Right atrium auricular region (tissue), 2 donors: ENCODE measurements around the gene BCL2A1. TPM values are rescaled to one million over a fixed set of nuclear protein-coding genes. Genes with fewer than 3 reads are reported as not detected.
"Not testable (repeated sequence)": the region's sequence is repeated elsewhere in the genome, so short reads cannot be mapped to it uniquely, and the experiment has no call there.

ENCODE experiments used
- DNase-seq: peaks from one replicate; pipeline ENCODE4 v3.0.0-alpha.2; 2019; ENCODE audit warnings: low spot score
- H3K27ac ChIP-seq, 2 donors: fragments of 200-600 bp; sonication (generic); 1 replicate in 1 of 2; 2 replicates in 1 of 2; pipeline ENCODE4 v1.5.1; 2016 to 2019
- H3K27me3 ChIP-seq, 2 donors: fragments of 200-600 bp; sonication (generic); one replicate each; pipeline versions ENCODE4 v1.5.1 to v1.6.0; 2017 to 2019
- H3K36me3 ChIP-seq: fragments of 200-600 bp; sonication (generic); one replicate; pipeline ENCODE4 v1.5.1; 2016
- H3K4me1 ChIP-seq, 2 donors: fragments of 200-600 bp; sonication (generic); one replicate each; pipeline versions ENCODE4 v1.5.1 to v1.6.0; 2017 to 2019
- H3K4me3 ChIP-seq, 2 donors: fragments of 200-600 bp; sonication (generic); 1 replicate in 1 of 2; 2 replicates in 1 of 2; pipeline ENCODE4 v1.5.1; 2017 to 2019; ENCODE audit warnings: mild to moderate bottlenecking in 1 of 2, moderate library complexity in 1 of 2
- H3K9me3 ChIP-seq, 2 donors: fragments of 200-600 bp; sonication (generic); one replicate each; pipeline ENCODE4 v1.5.1; 2019
- CTCF ChIP-seq, 2 donors: fragments of 200-600 bp; sonication (generic); IDR thresholded peaks; one replicate each; pipeline ENCODE4 v1.5.1; 2019; ENCODE audit warnings: antibody characterized with exemption in 2 of 2
- total RNA-seq, 2 donors: library from RNA; depleted of rRNA; stranded (reverse); fragments of >200 nt; gene quantifications; one replicate each; pipeline ENCODE4 v1.1.0, GENCODE V29; 2016

The BCL2A1 gene
- total RNA-seq, result 1 to 10 TPM; 1.5 to 3.1 TPM

GRCh38 chr15:79970624-79971434 lies at the start of gene BCL2A1:
Gene BCL2A1, minus strand, starts transcription at chr15:79971196. Its CDS starts 77 bp downstream, at chr15:79971119.
- Histone ChIP-seq H3K4me3 (no peak within 1 kb of the TSS), H3K27ac (no peak within 1 kb of the TSS), H3K27me3 (no peaks in the 10 kb centered on the region), H3K9me3 (no peaks in the 10 kb centered on the region), H3K4me1 (no peaks in the 10 kb centered on the region), H3K36me3 (no peaks in the 10 kb centered on the region)
- peak; percentile 59 for DNase-seq
- no peak for TF ChIP-seq CTCF (IDR thresholded peaks at IDR 0.05)

GRCh38 chr15:80020731-80021130 lies 49.7 kb upstream of the BCL2A1 start:
- no peak for TF ChIP-seq CTCF (IDR thresholded peaks at IDR 0.05)
- Histone ChIP-seq H3K27me3 (no peaks in the 10 kb centered on the region), H3K27ac (no peak overlapping the region)

GRCh38 chr15:80020149-80020548 lies 49.2 kb upstream of the BCL2A1 start:
- not testable (repeated sequence) for H3K4me3 ChIP-seq, H3K9me3 ChIP-seq, H3K36me3 ChIP-seq, H3K4me1 ChIP-seq, DNase-seq, H3K27me3 ChIP-seq, H3K27ac ChIP-seq

More at GRCh38 chr15:80020731-80021130, 49.7 kb upstream of the BCL2A1 start:
- no peaks in the 10 kb centered on the region for H3K4me1 ChIP-seq
- H3K36me3 ChIP-seq, result no peaks in the 10 kb centered on the region
- H3K4me3 ChIP-seq, result no peak overlapping the region
- peak; percentile 1 for DNase-seq
- H3K9me3 ChIP-seq, result no peaks in the 10 kb centered on the region

GRCh38 chr15:80019168-80019745 lies 48.3 kb upstream of the BCL2A1 start:
- Histone ChIP-seq H3K27me3 (no peaks in the 10 kb centered on the region), H3K36me3 (no peaks in the 10 kb centered on the region), H3K4me3 (no peak overlapping the region), H3K4me1 (no peaks in the 10 kb centered on the region), H3K27ac (no peak overlapping the region), H3K9me3 (no peaks in the 10 kb centered on the region)
- DNase-seq, result peak; percentile 32
- TF ChIP-seq CTCF (IDR thresholded peaks at IDR 0.05), result no peak

GRCh38 chr15:80017139-80017538 lies 46.1 kb upstream of the BCL2A1 start:
- H3K36me3 ChIP-seq, H3K4me3 ChIP-seq: not testable (repeated sequence)

GRCh38 chr15:80016506-80016905 lies 45.5 kb upstream of the BCL2A1 start:
- not testable (repeated sequence) for H3K27ac ChIP-seq, DNase-seq, H3K4me1 ChIP-seq, H3K27me3 ChIP-seq, H3K4me3 ChIP-seq, H3K9me3 ChIP-seq, H3K36me3 ChIP-seq

More at GRCh38 chr15:80017139-80017538, 46.1 kb upstream of the BCL2A1 start:
- not testable (repeated sequence) for H3K4me1 ChIP-seq, H3K27me3 ChIP-seq, H3K27ac ChIP-seq, H3K9me3 ChIP-seq, DNase-seq

GRCh38 chr15:80015156-80015555 lies 44.2 kb upstream of the BCL2A1 start:
- DNase-seq, result no peak
- no peak overlapping the region for H3K4me3 ChIP-seq
- H3K4me1 ChIP-seq, result no peaks in the 10 kb centered on the region
- H3K36me3 ChIP-seq, result no peaks in the 10 kb centered on the region
- no peak for TF ChIP-seq CTCF (IDR thresholded peaks at IDR 0.05)
- H3K27me3 ChIP-seq, result no peaks in the 10 kb centered on the region
- H3K9me3 ChIP-seq, result no peaks in the 10 kb centered on the region
- H3K27ac ChIP-seq, result no peak overlapping the region

- H3K27me3 ChIP-seq, DNase-seq, H3K9me3 ChIP-seq, H3K27ac ChIP-seq, H3K4me1 ChIP-seq, H3K36me3 ChIP-seq, H3K4me3 ChIP-seq: not testable (repeated sequence)
These were observed 43.2 kb upstream of the BCL2A1 start for GRCh38 chr15:80014186-80014585.
